Activated CD8-positive, alpha-beta memory T cell treated with anti-CD3 and anti-CD28 coated beads, Interleukin-2, amount 50 U/mL, for 4 hours (primary cell): Measurements from ENCODE around the gene CRMP1.
"Not testable (repeated sequence)": the region's sequence is repeated elsewhere in the genome, so short reads cannot be mapped to it uniquely, and the experiment has no call there.

Experiments
- DNase-seq: peaks from one replicate; pipeline ENCODE4 v3.0.0-alpha.2; 2020

The CRMP1 gene

DNA sequence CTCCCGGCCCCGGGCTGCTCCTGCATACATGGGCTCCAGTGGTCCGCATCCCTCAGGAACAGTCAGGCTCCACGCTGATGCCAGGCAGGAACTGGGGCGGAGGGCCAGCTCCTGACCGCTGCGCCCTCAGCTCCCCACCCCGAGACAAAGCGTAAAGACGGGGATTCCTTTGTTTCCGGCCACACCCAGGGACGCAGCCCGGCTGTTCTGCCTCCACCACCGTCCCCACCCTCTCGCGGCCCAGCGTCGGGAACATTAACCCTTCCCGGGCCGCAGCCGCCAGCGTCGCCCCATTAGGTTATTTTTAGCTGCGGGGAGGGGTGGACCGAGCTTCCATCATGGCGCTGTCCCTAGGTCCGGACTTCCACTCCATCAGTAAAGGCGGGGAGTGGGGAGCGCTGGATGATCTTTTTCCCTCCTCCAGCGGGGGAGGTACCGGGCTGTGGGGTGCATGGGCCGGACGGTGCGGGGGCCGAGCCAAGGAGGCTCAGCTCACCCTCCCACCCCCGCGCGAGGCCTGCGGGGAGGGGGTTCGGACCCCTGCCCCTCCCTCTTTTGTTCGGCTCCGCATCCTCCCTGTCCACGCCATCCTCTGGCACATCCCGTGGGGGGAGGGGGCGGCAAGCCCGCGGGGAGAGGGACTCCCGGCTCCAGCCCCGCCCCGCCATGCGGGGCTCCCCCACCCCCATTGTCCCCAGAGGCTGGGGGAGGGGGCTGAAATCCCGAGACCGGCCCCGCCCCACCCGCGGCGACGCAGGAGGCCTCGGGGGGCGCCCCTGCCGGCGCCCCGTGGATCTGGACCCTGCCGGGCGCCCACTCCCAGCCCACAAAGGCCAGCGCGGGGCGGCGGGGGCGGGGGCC, 5.3 kb downstream of the CRMP1 start:
- DNase-seq: no peak

DNA sequence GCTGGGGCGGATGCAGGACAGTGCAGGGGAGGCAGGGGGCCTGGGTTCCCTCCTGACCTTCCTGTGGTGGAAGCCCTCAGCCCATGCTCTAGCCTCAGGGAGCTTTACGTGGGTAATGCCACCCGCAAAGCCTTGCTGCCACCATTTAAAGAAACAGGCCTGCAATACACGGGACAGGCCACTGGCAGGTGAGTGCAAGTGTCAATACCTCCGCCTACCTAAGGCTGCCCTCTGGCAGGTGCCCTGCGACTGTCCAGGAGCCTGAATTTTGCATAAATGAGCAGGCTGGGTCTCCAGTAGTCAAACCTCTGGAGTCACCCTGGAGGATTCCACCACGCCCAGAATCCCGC, 5.9 kb downstream of the CRMP1 start:
- no peak for DNase-seq

- DNase-seq: no peak
Observed at GRCh38 chr4:5885733-5886132, 7.2 kb downstream of the CRMP1 start.

- no peak for DNase-seq
Observed at GRCh38 chr4:5884796-5885195, 8.1 kb downstream of the CRMP1 start.

DNA sequence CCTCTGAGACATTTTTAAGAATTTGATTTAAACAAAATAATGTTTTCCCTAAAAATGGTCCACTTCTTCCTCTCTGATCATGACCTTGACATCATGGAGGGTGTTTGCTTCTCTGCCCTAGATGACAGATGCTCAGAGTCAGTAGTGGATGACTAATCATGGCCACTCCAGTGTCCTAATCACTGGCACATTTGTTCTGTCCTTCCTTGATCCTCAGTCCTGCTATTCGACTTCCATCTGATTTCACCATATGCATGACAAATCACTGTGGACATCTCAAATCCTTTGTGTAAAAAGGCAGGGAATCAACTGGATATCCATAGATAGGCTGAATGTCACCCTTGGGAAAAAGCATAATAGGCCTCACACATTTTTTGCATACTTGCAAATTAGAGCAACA, 9.0 kb downstream of the CRMP1 start:
- DNase-seq: no peak

- no peak for DNase-seq
Observed at GRCh38 chr4:5882947-5883346, 9.9 kb downstream of the CRMP1 start.

DNA sequence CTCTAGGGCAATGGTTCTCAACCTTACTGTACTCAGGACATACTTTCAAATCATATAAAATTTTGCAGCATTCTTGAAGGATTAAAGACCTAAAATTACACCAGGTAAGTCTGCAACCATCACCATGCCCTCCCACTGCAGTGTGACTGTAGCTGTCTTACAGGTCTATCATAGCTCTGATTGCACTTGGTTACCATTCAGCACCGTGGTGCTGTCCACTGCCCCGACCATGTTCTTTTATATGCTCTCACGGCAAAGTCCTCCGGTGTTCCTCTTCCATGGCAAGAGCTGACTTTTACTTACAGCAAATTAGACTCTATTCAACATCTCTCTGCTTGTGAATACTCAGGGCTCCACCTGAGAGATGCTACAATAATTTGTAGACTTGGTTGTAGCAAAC, 11.5 kb downstream of the CRMP1 start:
- DNase-seq: no peak

- no peak for DNase-seq
Observed at GRCh38 chr4:5878359-5878758, 14.5 kb downstream of the CRMP1 start.

DNA sequence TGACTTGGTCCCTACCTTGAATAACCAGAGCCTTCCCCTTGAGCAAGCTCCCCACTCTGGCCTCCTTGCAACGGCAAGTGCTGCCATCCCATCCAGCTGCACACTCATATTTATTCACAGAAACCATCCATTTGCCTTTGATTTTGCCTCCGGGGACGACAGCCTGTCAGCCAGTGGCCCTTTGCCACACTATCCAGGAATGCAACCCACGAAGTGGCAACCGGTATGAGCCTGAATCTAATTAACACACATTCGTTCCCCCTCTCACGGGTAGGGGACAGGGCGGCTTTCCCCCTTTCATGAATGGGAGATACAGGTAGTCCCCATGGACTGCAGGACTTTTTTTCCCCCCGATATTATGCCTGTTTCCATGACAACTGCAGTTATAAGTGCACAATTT, 15.5 kb downstream of the CRMP1 start:
- no peak for DNase-seq

DNA sequence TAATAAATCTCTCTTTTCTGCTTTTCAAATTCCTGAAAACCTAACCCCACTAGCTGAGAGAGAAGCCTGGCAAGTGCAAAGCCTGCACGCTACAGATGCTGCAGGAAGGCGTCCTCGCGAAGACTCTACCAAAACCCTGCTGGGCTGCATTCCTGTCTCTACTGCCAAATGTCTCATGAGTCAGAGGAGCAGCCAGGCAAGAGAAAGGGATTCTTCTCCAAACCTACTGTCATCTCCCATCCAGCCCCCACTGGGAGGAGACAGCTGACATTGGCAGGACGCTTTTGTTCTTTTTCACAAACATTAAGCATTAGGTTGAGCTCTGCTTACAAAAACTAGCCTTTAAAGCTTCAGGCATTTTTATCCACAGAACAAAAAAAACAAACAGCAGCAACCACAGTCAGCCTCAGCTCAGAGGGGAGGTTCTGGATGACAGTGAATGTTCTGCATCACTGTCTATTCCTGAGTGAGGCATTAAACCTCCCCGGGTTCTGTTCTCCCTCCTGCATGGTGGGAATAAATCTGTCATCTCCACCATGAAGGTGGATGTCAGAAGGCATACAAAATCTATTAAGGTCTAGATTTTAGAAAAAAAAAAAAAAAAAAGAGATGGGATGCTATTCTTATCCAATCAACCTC, 18.0 kb downstream of the CRMP1 start:
- no peak for DNase-seq

GRCh38 chr4:5870701-5871100, 22.2 kb downstream of the CRMP1 start:
- no peak for DNase-seq

- DNase-seq: no peak
Observed at GRCh38 chr4:5869966-5870619, 22.8 kb downstream of the CRMP1 start.

DNA sequence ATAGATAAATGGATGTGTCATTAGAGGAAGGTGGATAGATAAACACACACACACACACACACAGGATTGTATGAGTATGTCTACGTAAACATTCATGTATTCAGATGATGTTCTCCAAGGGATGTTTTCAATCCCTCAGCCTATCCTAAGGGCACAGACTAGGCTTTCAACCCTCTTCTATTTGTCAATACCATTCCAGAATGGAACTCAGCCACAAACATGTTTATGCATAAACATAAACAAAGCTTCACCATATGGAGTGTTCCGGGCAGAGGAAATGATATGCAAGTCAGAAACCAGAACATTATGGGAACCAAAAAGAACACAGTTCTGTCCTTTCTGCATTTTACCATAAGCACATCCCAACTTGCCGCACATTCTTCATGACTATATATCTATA, 25.0 kb downstream of the CRMP1 start:
- no peak for DNase-seq

DNA sequence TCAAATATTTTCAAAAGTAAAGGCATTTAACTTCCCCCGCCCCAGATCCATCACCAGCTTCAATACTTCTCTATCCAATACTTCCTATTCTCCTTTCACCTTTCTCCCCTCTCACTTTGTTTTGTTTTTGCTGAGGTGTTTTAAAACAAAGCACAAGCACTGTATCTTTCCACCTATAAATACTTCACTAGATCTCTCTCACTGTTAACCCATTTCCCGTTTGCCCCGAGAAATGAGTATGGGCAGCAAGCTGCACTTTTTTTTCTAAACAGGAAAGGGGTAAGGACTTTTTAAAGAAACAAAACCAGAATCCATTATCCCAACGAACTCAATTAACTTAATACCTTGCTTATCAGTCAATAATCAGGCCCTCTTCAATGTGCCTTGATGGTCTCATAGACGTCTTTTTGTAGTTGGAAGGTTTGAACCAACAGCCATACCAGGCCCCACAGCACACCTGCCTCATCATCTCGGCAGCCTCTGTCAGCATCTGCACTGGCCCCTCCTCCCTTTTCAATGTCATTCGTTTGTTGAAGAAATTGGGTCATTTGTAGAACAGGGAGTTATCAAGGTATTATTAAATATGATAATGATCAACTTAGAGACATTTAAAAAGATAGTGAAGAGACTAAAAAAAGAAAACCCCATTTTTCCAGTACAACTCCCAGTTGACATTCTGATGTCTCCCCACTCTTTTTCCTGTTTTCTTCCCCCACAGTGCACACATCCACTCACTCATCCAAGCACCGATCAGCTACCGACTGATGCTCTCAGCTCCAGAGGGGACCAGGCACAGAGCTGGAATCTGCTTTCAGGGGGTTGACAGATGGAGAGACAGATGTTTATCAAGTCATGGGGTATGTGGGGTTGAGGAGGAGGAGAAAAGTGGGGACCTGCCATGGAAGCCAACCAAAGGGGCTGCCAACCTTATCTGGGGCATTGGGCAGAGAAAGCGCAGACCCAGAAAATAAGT, 25.8 kb downstream of the CRMP1 start:
- DNase-seq: no peak

GRCh38 chr4:5865896-5866599, 26.8 kb downstream of the CRMP1 start:
- DNase-seq: no peak

GRCh38 chr4:5863461-5864113, 29.3 kb downstream of the CRMP1 start:
- DNase-seq: no peak

GRCh38 chr4:5858020-5858769, 34.7 kb downstream of the CRMP1 start:
- DNase-seq: no peak

DNA sequence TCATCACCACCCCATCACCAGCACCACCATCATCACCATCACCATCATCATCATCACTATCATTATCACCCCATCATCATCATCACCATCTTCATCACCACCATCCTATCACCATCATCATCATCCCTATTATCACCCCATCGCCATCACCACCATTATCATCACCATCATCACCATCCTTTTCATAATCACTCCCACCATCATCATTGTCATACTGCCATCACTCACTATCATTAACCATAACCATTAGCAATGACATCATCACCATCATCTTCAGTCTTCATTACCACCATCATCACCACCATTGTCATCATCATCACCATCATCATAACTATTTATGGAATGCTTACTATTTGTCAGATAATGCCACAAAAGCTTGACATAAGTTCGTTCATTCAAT, 35.7 kb downstream of the CRMP1 start:
- DNase-seq: no peak

DNA sequence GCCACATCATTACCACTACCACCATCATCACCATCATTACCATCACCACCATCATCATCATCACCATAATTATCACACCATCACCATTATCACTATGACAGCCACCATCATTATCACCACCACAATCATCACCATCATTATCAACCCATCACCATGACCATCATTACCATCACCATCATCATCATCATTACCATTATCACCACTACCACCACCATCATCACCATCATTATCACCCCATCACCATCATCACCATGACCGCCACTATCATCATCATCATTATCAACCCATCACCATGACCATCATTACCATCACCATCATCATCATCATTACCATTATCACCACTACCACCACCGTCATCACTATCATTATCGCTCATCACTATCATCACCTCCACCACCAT, 36.5 kb downstream of the CRMP1 start:
- not testable (repeated sequence) for DNase-seq

DNA sequence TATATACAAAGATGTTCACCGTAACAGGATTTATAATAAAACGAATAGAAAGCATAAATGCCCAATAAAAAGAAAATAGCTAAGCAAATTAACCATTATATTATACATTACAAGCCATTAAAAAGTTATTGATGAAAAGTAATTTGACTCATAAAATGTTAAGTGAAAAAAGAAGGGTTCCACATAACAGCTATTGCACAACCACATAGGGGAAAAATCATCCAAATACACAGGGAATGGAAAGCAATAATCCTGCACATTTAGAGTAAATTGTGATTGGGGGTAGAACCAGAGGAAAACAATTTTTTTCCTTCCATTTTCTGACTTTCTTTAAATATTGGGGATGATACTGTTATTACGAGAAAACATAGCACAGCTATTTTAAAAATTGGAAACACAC, 38.0 kb downstream of the CRMP1 start:
- DNase-seq: no peak
